GM18498 (cell line): Measurements from ENCODE around the gene HOXD4.

ENCODE experiments used
- ATAC-seq: cut with Tn5 transposase; IDR thresholded peaks from one replicate; pipeline ENCODE4 v1.9.1; 2021; ENCODE audit warnings: mild to moderate bottlenecking, moderate library complexity; ENCODE audit not compliant: unreplicated experiment

The HOXD4 gene

DNA sequence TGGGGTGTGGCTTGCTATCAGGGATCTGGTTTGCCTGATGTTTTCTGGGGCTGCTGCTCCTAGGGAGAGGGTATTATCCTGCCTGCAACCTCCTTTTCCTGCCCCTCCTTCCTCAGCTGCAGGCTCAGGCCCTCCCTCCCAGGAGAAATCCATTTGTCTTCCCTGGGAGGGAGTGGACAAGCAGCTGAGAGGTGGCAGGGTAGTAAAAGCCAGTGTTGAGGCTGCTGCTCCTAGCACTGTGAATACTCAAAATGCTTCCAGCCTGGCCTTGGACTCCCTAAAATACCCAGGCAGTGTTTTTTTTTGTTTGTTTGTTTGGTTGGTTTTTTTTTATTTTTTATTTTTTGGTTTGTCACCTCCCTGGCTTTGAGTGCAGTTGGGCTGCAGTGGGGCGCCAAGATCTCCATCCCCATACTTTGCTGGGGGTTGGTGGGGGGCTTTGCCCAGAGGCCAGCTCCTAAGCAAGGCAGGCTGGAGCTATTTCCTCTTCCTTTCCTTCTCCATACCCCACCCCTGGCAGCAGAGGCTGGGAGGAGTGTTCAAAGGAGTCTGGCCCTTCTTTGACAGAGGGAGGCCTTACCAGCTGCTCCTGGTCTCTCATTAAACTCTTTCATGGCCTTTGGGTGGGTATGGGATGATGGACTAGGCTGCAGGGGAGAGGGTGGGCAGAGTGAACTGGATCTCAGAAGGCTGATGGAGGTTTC is 19.4 kb downstream of the HOXD4 start:
- ATAC-seq, result no peak

DNA sequence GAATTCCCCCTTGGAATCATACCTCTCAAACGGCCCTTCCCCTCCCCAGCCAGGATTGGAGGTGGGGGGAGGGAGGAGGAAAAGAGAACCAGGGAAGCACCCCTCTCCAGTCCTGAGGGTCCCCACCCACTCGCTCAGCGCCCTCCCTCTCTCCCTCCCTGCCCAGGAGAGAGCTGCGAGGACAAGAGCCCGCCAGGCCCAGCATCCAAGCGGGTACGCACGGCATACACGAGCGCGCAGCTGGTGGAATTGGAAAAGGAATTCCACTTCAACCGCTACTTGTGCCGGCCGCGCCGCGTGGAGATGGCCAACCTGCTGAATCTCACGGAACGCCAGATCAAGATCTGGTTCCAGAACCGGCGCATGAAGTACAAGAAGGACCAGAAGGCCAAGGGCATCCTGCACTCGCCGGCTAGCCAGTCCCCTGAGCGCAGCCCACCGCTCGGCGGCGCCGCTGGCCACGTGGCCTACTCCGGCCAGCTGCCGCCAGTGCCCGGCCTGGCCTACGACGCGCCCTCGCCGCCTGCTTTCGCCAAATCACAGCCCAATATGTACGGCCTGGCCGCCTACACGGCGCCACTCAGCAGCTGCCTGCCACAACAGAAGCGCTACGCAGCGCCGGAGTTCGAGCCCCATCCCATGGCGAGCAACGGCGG is 20.1 kb downstream of the HOXD4 start:
- ATAC-seq, result no peak

- ATAC-seq, result no peak
Observed at GRCh38 chr2:176172007-176172894, 20.9 kb downstream of the HOXD4 start.

DNA sequence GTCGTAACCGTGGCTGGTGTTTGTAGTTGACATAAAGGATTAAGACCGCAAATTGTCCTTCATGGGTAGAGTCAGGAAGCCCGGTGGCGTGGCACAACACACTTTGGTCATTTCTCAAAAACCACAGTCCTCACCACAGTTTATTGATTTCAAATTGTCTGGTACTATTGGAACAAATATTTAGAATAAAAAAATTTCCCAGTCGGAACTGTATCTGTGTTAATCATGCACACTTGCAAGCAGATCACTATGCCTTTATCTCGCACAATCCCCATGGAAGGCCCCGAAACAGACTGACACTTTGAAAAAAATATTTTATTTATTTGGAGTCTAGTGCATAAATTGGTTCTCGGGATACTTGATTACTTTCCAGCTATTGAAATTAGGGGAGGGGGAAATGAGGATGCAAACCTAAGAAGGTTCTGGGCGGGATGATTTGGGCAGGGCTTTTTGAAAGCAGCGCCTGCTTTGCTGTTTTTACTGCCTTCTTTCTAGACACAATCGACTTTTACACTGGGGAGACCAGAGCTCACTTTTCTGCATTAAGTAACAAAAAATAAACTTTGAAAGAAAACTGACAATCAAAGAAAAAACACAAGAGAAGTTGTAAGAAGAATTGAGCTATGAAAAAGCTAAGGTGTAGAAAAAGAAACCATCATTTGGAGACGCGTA is 21.7 kb downstream of the HOXD4 start:
- no peak for ATAC-seq

GRCh38 chr2:176173567-176174381 is 22.4 kb downstream of the HOXD4 start:
- ATAC-seq, result no peak

GRCh38 chr2:176174382-176174823 is 23.1 kb downstream of the HOXD4 start:
- no peak for ATAC-seq

DNA sequence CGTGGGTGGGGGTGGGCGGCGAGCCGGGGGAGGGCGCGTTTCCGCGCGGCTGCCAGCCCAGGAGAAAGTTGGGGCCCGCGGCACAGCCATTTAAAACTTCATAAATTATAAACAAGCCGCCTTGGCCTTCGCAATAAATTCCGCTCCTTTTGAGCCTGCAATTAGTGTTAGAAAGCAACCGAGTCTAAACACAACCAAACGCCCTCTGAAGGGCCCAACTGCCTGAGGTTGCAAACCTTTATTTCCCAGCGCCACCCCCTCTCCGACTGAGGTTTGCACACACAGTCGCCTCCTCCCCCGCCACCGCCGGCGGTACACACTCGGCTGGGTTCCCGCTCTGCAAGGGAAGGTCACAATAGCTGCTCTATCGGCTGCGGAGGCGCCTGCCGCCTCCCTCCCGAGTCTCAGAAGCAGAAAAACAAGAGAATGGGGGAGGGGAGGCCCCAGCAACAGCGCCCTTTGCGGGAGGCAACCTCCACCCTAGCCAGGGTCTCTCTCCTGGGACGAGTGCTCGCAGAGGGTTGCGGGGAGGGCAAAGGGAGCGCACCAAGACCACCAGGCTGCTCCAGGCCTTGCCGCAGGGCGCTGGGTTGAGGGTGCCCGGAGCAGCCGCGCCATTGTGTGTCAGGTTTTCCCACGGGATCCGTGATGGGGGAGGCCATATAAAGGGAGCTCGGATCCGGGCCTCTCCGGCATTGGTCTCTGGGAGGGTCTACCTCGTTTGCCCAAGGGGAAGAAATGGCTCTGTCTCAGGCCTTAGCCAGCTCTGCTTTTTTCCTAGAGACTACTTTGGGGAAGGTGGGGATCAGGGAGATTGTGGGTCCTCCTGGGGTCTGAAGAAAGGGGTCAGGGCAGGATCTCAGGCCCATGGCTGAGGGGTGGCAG is 23.7 kb downstream of the HOXD4 start:
- ATAC-seq, result no peak

DNA sequence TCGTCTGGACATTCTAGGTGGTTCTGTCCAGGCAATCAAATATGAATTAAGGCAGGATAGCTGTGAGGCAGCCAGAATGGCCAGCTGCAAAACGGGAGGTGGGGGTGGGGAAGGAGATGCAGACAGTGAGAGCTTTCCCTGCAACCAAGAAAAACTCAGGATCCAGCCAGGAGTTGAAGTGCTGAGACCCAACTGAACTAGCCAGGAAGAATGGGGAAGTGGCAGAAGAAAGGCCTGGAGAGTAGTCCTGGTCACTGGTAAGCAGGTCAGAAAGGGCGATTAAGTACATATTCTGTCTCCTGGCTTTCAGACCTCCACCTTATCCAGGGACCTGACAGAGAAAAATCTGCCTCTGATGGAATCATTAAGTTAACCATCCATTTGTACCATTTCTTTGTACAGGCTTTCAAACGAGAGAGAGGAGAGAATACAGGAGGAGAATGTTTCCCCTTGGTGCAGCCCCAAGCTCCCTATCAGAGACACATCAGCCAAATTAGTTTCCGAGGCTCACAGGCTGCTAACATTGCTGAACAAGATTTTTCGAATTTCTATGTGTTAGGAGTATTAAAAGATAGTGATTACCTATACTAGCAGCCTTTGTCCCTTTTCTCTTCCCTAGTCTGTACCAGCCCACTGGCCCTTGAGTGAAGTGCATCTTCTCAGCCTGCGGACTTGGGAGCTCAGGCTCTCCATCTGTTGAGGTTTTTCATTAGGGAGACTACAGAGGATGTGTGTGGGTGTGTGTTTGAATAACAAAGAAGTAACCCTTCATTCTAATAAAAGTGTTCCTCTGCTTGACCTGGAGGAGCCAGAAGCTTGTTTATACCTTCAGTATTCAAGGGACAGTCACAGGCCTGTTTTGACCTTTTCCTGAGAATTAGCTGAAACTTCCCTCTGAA is 24.6 kb downstream of the HOXD4 start:
- no peak for ATAC-seq

DNA sequence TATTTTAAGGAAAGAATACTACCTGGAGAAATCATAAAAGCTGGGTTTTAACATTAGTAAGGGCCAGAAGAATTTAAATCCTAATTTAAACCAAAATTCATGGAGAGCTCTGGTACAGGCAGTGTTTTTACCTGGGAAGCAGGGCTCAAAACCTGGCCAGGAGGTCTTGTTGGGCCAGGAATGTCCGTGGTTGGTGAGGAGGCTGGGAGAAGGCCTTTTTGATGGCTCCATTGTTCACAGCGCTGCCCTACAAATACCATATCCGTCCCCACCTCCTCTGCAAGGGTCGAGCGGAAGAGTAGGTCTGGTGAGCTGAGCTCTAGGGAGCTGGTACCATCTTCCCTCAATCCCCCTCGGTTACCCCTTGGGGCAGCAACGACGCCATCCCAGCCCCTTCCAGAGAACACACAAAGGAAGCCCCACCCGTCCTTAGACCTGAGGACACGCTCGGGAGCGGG is 26.3 kb downstream of the HOXD4 start:
- ATAC-seq, result no peak

DNA sequence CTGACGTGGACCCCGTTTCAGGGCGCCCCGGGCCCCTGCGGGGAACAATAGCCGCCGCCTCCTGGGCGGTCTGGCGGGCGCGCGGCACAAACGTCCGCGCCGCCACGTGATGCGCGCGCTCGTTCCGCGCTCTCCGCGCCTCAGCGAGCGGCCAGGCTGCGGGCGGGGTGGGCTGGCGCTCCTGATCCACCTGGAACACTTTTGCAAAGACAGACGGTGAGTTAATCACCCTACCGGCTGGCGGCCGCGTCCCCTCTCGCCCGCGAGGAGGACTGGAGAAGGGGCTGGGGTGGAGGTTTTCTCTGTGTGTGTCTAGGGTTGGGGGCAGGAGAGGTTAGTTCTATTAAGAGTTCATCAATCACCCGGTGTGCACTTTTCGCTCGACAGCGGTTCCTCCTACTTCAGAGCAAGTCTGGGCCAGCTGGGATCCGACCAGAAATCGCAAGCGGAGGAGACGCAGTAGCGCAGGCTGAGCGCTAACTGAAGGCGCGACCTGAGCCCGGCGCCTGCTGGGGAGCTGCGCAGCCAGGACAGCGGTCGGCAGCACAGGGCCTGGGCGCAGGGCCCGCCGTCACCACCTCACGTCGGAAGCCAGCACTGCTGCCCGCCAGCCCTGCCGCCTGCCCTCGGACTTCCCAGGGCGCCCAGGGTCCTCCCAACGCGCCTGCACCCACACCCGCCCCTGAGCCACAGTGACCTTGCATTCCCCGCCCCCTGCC is 26.8 kb downstream of the HOXD4 start:
- ATAC-seq, result no peak

- no peak for ATAC-seq
Observed at GRCh38 chr2:176178757-176179295, 27.5 kb downstream of the HOXD4 start.

GRCh38 chr2:176181551-176181950 is 30.2 kb downstream of the HOXD4 start:
- ATAC-seq, result no peak

DNA sequence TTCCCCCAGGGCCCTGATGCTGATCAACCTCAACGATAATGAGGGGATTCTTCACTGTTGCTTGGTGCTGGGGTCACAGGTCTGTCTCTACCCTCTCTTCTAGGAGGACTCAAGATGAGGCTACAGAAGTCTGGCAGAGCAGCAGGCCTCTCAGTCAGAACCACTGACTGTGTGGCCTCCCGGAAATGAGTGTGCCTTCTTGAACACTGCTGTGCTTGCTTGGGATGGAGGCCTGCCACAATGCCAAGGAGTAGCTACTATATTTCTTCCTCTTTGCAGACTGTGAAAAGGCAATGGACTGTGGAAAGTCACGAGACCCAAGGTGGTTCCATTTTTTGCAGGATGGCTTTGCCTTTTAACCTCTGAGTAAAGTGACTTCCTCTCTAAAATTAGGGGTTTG is 31.3 kb downstream of the HOXD4 start:
- ATAC-seq, result no peak

- no peak for ATAC-seq
Observed at GRCh38 chr2:176184749-176185148, 33.4 kb downstream of the HOXD4 start.

GRCh38 chr2:176186024-176186423 is 34.7 kb downstream of the HOXD4 start:
- no peak for ATAC-seq

DNA sequence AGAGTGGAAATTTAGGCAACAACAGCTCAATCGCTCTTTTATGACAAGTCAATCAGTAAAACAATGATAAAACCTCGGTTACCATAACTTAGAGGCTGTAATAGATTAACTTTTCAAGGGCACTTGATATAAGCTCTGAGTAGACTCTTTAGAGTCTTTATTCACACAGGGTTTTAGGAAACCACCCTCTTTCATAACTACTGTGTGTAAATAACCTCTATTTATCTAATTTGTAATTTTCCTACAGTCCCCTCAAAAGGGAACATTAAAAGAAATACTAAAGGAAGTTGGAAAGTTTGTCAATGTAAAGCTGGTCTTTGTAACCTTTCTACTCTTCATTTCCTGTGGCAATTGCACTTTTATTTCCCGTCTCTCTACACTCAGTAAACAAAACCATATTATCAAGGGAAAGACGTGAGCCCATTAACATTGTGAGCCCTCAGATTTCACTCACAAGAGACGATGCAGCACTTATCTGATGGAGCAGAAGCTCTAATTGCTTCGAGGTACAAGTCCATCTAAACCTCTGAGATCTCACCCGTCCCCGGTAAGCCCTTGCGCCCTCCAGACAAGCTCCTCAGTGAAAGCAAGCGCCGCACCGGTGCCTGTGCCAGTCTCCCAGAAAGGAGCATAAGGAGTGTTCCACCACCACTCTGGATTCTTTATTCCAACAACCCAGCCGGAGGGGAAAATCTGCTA is 36.0 kb downstream of the HOXD4 start:
- no peak for ATAC-seq
